ENCODE results near the gene KCNT1.

KCNT1 gene

DNA sequence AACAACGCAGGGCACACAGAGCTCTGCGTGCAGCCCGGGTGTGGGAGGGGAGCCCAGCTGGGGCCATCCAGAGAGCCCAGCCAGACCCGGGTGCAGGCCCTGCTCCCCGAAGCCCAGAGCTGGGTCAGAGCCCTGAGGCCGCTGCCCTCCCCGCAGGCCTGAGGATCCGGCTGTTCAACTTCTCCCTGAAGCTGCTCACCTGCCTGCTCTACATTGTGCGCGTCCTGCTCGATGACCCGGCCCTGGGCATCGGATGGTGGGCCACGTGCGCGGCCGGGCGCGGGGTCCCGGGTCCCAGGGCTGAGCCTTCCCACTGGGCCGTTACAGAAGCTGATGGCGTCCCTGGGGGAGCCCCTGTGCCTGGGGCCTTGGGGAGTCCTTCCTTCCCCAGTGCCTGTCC is 48.8 kb downstream of the KCNT1 start:
- Mint-ChIP-seq H3K27me3 (no peaks in the 10 kb centered on the region), H3K4me1 (ENCODE audit: low read depth) (no peaks in the 10 kb centered on the region), H3K27ac (no peak overlapping the region), H3K4me3 (no peak overlapping the region), H3K36me3 (ENCODE audit: low read depth) (no peaks in the 10 kb centered on the region), H3K9me3 (no peaks in the 10 kb centered on the region)
- DNase-seq = no peak

DNA sequence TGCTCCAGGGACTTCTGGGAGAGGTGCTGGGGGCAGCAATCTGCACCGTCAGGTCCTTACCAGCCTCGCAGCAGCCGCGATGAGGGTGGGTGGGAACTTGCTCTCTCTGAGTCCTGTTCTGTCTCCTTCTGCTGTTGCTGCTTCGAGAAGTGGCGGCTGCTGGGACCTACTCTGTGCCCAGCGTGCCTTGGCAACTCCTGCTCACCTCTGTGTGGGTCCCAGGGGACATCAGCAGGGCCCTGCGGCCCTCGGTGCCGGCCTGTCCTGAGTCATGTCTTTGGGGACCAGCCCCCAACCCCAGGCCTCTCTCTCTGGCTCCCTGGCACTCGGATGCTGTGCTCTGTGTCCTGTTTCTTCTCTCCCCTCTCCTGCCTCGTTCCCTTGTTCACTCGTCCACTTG is 49.5 kb downstream of the KCNT1 start:
- Mint-ChIP-seq H3K27me3 (no peaks in the 10 kb centered on the region), H3K9me3 (no peaks in the 10 kb centered on the region)

DNA sequence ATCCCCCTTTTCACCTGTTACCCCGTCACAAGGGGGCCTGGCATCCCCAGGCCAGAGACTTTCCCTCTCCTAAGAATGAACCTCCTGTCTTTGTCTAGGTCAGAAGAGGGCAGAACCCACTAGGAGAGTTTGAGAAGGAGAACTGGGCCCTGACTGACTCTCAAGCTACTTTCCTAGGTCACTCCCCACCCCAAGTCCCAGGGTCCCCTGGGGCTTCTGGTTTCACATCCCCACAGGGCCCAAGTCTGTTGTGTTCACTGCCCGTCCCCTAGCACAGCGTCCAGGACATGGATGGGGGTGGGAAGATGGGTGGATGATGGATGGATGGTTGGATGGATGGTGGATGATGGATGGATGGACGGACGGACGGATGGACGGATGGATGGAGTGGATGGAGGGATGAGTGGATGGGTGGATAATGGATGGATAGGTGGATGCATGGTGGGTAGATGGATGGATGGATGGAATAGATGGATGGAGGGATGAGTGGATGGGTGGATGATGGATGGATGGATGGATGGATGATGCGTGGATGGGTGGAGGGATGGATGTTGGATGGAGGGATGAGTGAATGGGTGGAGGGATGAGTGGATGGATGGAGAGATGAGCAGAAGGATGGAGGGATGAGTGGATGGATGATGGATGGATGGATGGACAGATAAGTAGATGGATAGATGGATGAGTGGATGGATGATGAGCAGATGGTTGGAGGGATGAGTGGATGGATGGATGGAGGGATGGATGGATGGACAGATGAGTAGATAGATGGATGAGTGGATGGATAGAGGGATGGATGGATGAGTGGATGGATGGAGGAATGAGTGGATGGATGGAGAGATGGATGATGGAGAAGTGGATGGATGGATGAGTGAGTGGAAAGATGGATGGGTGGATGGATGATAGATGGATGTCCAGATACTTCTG is 50.6 kb downstream of the KCNT1 start:
- Mint-ChIP-seq H3K27ac (no peak overlapping the region), H3K27me3 (no peaks in the 10 kb centered on the region), H3K4me1 (ENCODE audit: low read depth) (no peaks in the 10 kb centered on the region), H3K36me3 (ENCODE audit: low read depth) (no peaks in the 10 kb centered on the region), H3K4me3 (no peak overlapping the region), H3K9me3 (no peaks in the 10 kb centered on the region)
- no peak for DNase-seq

More for the DNA sequence above, 49.5 kb downstream of the KCNT1 start:
- DNase-seq = no peak
- no peak overlapping the region for H3K4me3 Mint-ChIP-seq
- no peaks in the 10 kb centered on the region for H3K4me1 Mint-ChIP-seq (ENCODE audit: low read depth)
- H3K36me3 Mint-ChIP-seq (ENCODE audit: low read depth) = no peaks in the 10 kb centered on the region
- H3K27ac Mint-ChIP-seq = no peak overlapping the region

DNA sequence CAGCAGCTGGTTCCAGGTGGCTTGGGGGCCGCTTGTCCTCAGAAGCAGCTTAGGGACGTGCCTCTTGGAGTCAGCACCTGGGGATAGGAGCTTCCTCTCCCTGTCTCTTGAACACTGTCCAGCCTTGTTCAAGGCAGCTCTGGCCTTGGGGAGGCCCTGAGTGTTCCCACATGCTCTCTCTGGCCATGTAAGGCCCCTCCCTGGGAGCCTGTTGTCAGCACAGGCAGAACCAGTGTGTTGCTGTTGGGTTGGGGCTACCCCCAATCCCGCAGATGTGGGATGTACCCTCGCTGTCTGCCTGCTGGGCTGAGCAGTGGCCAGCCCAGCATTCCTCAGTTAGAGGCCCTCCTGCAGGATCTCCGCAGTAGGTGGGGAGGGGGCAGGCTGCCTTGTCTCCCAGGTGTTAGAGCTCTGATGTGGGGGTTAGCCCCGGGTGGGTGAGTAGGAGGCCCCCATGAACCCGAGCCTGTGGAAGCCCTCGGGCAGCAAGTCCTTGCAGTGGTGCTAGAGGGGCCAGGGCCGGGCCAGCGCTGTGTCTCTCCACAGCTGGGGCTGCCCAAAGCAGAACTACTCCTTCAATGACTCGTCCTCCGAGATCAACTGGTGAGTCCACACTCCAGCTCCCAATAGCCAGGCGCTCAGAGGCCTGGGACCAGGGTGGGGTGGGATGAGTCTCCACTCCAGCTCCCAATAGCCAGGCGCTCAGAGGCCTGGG is 51.6 kb downstream of the KCNT1 start:
- Mint-ChIP-seq H3K4me1 (ENCODE audit: low read depth) (no peaks in the 10 kb centered on the region), H3K4me3 (no peak overlapping the region), H3K36me3 (ENCODE audit: low read depth) (no peaks in the 10 kb centered on the region), H3K27ac (no peak overlapping the region), H3K27me3 (no peaks in the 10 kb centered on the region), H3K9me3 (no peaks in the 10 kb centered on the region)
- no peak for DNase-seq

DNA sequence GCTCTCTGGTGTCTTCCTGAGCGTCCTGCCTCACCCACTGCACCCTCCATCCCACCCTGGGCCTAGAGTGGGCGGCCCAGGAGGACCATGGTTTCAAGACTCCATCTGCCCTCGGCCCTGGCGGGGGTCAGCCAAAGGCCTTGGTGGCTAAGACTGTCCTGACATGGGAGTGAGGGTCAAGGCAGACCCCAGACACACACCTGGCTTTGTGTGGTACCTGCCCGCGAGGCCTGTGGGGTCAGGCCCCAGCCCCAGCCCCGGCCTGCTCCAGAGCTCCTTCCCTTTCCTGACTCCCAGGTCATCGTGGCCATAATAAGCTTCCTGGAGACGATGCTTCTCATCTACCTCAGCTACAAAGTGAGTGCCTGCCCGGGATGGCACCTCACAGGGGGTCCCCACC is 54.6 kb downstream of the KCNT1 start:
- Mint-ChIP-seq H3K9me3 (no peaks in the 10 kb centered on the region), H3K4me1 (ENCODE audit: low read depth) (no peaks in the 10 kb centered on the region), H3K27ac (no peak overlapping the region), H3K27me3 (no peaks in the 10 kb centered on the region), H3K36me3 (ENCODE audit: low read depth) (no peaks in the 10 kb centered on the region), H3K4me3 (no peak overlapping the region)
- no peak for DNase-seq

DNA sequence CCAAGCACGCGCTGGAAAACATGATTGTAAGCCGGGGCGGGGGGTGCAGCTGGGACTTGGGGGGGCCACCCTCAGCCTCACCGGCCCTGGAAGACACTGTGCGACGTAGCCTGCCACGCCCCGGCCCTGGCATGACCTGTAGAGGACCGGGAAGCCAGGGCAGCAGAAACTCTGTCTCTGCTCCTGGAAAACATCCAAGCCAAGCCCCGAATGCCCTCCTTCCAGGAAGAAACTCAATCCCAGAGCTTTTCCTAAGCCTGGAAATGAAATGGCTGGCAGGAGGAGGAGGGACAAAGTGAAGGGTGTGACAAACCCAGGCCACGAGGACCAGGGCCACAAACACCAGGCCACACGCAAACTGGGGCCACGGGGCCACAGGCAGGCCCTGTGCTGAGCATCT is 55.4 kb downstream of the KCNT1 start:
- no peaks in the 10 kb centered on the region for H3K27me3 Mint-ChIP-seq
- H3K4me1 Mint-ChIP-seq (ENCODE audit: low read depth) = no peaks in the 10 kb centered on the region
- no peaks in the 10 kb centered on the region for H3K9me3 Mint-ChIP-seq
- no peaks in the 10 kb centered on the region for H3K36me3 Mint-ChIP-seq (ENCODE audit: low read depth)
- DNase-seq = no peak
- no peak overlapping the region for H3K4me3 Mint-ChIP-seq
- H3K27ac Mint-ChIP-seq = no peak overlapping the region

DNA sequence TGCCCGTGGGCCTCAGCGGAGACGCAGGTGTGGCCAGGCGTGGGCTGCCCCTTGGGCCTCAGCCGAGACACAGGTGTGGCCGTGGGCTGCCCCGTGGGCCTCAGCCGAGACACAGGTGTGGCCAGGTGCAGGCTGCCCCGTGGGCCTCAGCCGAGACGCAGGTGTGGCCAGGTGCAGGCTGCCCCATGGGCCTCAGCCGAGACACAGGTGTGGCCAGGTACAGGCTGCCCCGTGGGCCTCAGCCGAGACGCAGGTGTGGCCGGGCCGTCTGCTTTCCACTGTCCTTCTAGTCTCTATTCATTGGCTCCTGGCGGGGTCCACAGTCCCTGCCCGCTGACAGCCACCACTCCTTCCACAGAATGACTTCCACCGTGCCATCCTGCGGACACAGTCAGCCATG is 56.1 kb downstream of the KCNT1 start:
- no peak overlapping the region for H3K4me3 Mint-ChIP-seq
- no peaks in the 10 kb centered on the region for H3K36me3 Mint-ChIP-seq (ENCODE audit: low read depth)
- no peaks in the 10 kb centered on the region for H3K9me3 Mint-ChIP-seq
- no peak overlapping the region for H3K27ac Mint-ChIP-seq
- no peaks in the 10 kb centered on the region for H3K27me3 Mint-ChIP-seq
- no peak for DNase-seq
- H3K4me1 Mint-ChIP-seq (ENCODE audit: low read depth) = no peaks in the 10 kb centered on the region

DNA sequence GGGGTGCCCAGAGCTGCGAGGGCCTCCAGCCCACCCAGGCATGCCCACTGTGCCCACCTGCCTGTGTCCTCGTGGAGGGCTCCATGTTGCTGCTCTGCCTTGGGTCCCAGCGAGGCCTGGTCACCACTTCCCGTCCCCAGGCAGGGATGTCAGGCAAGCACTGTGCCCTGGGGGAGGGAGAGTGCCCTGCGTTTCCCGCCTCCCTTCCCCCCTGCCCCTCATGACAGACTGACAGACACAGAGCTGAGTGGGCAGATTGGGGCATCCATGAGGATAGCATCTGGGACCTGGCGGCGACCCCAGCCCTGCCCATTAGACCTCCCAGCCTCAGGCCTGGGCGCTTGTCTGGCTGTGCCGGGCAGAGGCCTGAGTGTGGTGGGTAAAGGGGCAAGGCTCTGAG is 56.9 kb downstream of the KCNT1 start:
- H3K4me1 Mint-ChIP-seq (ENCODE audit: low read depth) = no peaks in the 10 kb centered on the region
- H3K9me3 Mint-ChIP-seq = no peaks in the 10 kb centered on the region
- H3K36me3 Mint-ChIP-seq (ENCODE audit: low read depth) = no peaks in the 10 kb centered on the region
- no peak for DNase-seq
- no peaks in the 10 kb centered on the region for H3K27me3 Mint-ChIP-seq
- H3K27ac Mint-ChIP-seq = no peak overlapping the region
- H3K4me3 Mint-ChIP-seq = no peak overlapping the region

DNA sequence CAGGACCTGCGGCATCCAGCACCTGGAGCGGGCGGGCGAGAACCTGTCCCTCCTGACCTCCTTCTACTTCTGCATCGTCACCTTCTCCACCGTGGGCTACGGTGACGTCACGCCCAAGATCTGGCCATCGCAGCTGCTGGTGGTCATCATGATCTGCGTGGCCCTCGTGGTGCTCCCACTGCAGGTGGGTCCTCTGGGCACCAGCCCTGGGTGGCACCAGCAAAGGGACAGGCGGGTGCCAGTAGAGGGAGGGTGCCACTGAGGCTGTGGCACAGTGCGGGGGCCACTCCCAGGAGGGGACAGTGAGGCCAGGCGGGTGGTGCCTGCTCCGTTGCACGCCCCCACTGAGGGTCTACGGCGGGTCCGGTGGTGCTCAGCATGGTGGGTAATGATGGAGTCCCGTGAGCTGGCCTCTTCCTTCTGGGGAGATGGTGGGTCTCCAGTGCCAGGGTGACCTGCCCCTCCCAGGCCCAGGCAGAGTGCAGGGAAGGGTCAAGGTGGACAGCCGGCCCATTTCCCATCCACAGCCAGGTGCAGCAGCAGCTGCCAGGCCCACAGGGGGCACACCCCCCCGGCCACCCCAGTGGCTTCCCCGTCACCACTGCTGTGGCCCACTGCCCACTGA is 57.8 kb downstream of the KCNT1 start:
- no peak overlapping the region for H3K27ac Mint-ChIP-seq
- no peaks in the 10 kb centered on the region for H3K9me3 Mint-ChIP-seq
- no peak overlapping the region for H3K4me3 Mint-ChIP-seq
- H3K36me3 Mint-ChIP-seq (ENCODE audit: low read depth) = no peaks in the 10 kb centered on the region
- DNase-seq = no peak
- no peaks in the 10 kb centered on the region for H3K4me1 Mint-ChIP-seq (ENCODE audit: low read depth)
- no peaks in the 10 kb centered on the region for H3K27me3 Mint-ChIP-seq

DNA sequence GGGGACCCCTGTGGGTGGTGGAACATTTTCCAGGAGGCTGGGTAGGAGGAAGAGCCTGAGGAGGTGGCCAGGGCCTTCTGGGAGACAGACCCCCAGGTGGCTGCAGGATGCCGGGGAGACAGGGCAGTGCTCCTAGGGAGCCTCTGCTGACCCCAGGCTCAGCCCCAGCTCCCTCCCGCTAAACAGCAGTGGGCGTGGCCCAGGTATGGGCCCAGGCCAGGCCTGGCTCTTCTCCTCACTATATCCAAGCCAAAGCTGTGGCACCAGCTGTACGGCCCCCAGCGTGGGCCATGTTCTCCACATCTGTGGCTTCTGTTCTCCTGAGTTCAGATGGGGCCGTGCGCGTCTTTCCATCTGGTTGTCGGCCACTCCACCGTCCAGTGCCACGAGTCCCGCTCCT is 58.5 kb downstream of the KCNT1 start:
- no peak overlapping the region for H3K4me3 Mint-ChIP-seq
- no peaks in the 10 kb centered on the region for H3K27me3 Mint-ChIP-seq
- no peaks in the 10 kb centered on the region for H3K36me3 Mint-ChIP-seq (ENCODE audit: low read depth)
- no peaks in the 10 kb centered on the region for H3K4me1 Mint-ChIP-seq (ENCODE audit: low read depth)
- DNase-seq = no peak
- H3K27ac Mint-ChIP-seq = no peak overlapping the region
- H3K9me3 Mint-ChIP-seq = no peaks in the 10 kb centered on the region

DNA sequence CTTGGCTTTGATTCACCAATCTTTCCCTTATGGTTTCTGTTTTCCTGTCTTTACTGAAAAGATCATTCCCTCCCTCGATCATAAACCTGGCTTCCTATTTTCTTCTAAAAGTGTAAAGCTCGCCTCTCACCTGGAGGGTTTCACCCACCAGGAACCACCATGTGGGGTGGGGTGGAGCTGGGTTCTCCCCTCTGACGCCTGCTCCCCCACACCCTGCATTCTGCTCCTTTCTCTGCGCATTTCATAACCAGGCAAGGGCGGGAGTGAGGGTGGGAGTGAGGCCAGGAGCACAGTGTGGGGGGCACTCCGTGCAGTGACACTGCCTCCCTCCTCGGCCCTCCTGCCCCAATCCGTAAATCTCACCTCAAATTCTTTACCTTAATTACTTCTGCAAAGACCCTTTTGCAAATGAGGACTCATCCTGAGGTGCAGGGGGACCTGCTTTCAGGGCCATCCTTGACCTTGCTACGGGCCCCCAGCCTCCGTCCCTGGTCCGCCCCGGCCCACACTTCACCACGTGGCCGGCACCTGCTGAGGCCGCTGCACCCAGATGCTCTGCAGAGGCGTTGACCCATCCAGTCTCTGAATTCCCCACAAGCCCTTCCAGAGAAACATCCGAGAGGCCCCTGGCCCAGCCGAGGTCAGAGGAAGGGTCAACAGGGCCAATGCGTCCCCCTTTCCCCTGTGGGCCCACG is 59.3 kb downstream of the KCNT1 start:
- H3K27me3 Mint-ChIP-seq = no peaks in the 10 kb centered on the region
- no peaks in the 10 kb centered on the region for H3K36me3 Mint-ChIP-seq (ENCODE audit: low read depth)
- no peaks in the 10 kb centered on the region for H3K9me3 Mint-ChIP-seq
- no peak overlapping the region for H3K27ac Mint-ChIP-seq
- no peak overlapping the region for H3K4me3 Mint-ChIP-seq
- no peaks in the 10 kb centered on the region for H3K4me1 Mint-ChIP-seq (ENCODE audit: low read depth)
- no peak for DNase-seq

DNA sequence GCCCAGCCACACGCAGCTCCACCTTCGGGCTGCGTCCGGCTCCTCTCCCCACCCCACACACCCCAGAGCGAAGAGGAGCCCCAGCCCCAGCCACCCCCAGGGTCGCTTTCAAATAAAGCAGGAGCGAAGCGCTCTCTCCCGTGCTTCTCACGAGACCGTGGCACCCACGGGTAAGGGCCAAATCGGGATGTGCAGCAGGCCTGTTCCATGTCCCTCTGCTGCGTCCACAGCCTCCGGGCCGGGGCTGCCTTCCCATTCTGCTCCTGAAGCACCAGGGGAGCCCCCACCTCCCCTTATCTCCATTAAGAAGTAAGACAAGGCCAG is 59.8 kb downstream of the KCNT1 start:
- Mint-ChIP-seq H3K27ac (no peak overlapping the region), H3K36me3 (ENCODE audit: low read depth) (no peaks in the 10 kb centered on the region), H3K27me3 (no peaks in the 10 kb centered on the region), H3K4me3 (no peak overlapping the region), H3K9me3 (peaks cover 2% of the 10 kb centered on the region), H3K4me1 (ENCODE audit: low read depth) (no peaks in the 10 kb centered on the region)
- no peak for DNase-seq

DNA sequence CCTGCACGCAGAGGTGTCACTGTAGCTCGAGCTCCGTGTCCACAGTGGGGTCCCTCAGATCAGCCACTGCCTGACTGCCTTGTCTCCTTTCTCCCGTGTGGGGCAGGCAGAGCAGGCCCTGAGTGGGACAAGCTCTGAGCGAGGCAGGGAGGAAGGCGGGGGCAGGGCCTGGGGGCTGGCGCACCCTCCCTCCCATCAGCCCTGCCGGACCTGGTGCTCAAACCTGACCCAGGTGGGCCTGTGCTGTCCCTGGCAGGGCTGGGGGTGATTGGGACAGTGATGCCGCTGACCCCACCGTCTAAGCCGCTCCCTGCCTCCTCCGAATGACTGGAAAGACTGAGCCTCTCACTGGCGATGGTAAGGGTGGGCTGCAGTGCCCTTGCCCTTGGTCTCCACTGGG is 60.9 kb downstream of the KCNT1 start:
- Mint-ChIP-seq H3K27me3 (no peaks in the 10 kb centered on the region), H3K4me1 (ENCODE audit: low read depth) (no peaks in the 10 kb centered on the region), H3K9me3 (peaks cover 2% of the 10 kb centered on the region), H3K27ac (no peak overlapping the region), H3K36me3 (ENCODE audit: low read depth) (no peaks in the 10 kb centered on the region), H3K4me3 (no peak overlapping the region)
- no peak for DNase-seq

DNA sequence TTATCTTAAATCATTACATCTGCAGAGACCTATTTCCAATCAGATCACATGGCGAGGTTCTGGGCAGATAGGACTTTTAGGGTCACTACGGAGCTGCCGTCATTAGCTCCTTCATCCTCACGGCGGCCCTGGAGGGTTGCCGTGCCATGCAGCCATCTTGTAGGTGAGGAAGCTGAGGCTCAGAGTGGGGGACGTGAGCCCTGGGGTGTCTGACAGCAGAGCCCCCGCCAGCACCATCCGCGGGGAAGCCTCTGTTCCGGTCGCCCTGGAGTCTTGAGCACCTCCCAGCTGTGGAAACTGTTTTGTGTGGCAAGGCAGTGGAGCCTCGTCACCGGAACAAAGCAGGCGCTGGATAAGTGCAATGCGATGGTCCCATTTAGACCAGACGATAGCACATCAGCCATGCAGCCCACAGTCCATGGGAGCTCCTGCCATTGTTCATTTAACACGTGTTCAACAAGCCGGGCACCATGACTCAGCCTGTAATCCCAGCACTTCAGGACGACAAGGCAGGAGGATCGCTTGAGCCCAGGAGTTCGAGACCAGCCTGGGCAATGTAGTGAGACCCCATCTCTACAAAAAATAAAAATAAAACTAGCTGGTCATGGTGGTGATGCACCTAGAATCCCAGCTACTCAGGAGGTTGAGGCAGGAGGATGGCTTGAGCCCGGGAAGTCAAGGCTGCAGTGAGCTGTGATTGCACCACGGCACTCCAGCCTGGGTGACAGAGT is 61.9 kb downstream of the KCNT1 start:
- H3K4me1 Mint-ChIP-seq (ENCODE audit: low read depth) = no peaks in the 10 kb centered on the region
- no peak overlapping the region for H3K27ac Mint-ChIP-seq
- H3K9me3 Mint-ChIP-seq = peaks cover 2% of the 10 kb centered on the region
- no peak for DNase-seq
- H3K36me3 Mint-ChIP-seq (ENCODE audit: low read depth) = no peaks in the 10 kb centered on the region
- no peaks in the 10 kb centered on the region for H3K27me3 Mint-ChIP-seq
- no peak overlapping the region for H3K4me3 Mint-ChIP-seq
